Cerebellar cortex (tissue), 1 donor: Measurements from ENCODE around the gene VARS1.

Experiments
- DNase-seq: peaks from one replicate; pipeline ENCODE4 v3.0.0-alpha.2; 2015; ENCODE audit warnings: low spot score

Gene VARS1

GRCh38 chr6:31771992-31772358, 23.6 kb downstream of the VARS1 start:
- no peak for DNase-seq

- DNase-seq: no peak
These were observed 24.7 kb downstream of the VARS1 start for GRCh38 chr6:31770860-31771259.

- peak; percentile 53 for DNase-seq
These were observed 25.7 kb downstream of the VARS1 start for GRCh38 chr6:31769684-31770371.

- no peak for DNase-seq
These were observed 26.9 kb downstream of the VARS1 start for GRCh38 chr6:31768363-31769257.

- no peak for DNase-seq
These were observed 28.4 kb downstream of the VARS1 start for GRCh38 chr6:31767096-31767645.

GRCh38 chr6:31765910-31766794, 29.4 kb downstream of the VARS1 start:
- DNase-seq: no peak

GRCh38 chr6:31765559-31765909, 30.0 kb downstream of the VARS1 start:
- no peak for DNase-seq

GRCh38 chr6:31764198-31764597, 31.4 kb downstream of the VARS1 start:
- DNase-seq: no peak

- DNase-seq: peak; percentile 74
These were observed 32.0 kb downstream of the VARS1 start for GRCh38 chr6:31763619-31763940.

- no peak for DNase-seq
These were observed 32.5 kb downstream of the VARS1 start for GRCh38 chr6:31762878-31763618.

- no peak for DNase-seq
These were observed 33.2 kb downstream of the VARS1 start, which contains the start of gene SAPCD1 for GRCh38 chr6:31762356-31762755. Gene SAPCD1, plus strand, starts transcription at chr6:31762656. Its CDS starts 399 bp downstream, at chr6:31763055.

- DNase-seq: no peak
These were observed 34.2 kb downstream of the VARS1 start for GRCh38 chr6:31761343-31761742.

- DNase-seq: no peak
These were observed 34.8 kb downstream of the VARS1 start for GRCh38 chr6:31760790-31761189.

- no peak for DNase-seq
These were observed 37.3 kb downstream of the VARS1 start for GRCh38 chr6:31758281-31758680.

GRCh38 chr6:31752739-31753319, 42.7 kb downstream of the VARS1 start:
- no peak for DNase-seq

GRCh38 chr6:31750411-31751022, 45.0 kb downstream of the VARS1 start:
- no peak for DNase-seq

GRCh38 chr6:31749301-31750036, 46.1 kb downstream of the VARS1 start:
- DNase-seq: no peak
